GM19239 (cell line): ENCODE measurements around the gene SMIM5.

ENCODE experiments used
- DNase-seq: peaks from one replicate; pipeline ENCODE4 v3.0.0; 2011; ENCODE audit warnings: low spot score; ENCODE audit not compliant: insufficient read length
- FAIRE-seq: peaks from 2 replicates; lab custom pipeline; 2011; peaks lifted over from hg19 to GRCh38; lab: Jason Lieb, UNC

Gene SMIM5

DNA sequence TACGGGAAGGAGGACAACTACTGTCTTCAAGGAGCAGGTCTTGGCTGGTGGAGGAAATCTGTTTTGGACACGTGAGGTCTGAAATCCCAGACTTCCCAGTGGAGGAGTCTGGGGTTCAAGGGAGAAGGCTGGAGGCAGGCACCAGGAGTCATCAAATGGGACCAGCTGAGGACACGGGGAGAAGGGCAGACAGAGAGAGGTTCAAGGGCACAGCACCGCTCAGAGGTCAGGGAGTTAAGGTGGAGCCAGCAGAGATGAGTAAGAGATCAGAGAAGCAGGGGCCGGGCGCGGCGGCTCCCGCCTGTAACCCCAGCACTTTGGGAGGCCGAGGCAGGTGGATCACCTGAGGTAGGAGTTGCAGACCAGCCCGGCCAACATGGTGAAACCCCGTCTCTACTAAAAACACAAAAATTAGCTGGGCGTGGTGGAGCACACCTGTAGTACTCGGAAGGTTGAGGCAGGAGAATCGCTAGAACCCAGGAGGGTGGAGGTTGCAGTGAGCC is 10.4 kb upstream of the SMIM5 start:
- DNase-seq (no peak), FAIRE-seq (no peak)

DNA sequence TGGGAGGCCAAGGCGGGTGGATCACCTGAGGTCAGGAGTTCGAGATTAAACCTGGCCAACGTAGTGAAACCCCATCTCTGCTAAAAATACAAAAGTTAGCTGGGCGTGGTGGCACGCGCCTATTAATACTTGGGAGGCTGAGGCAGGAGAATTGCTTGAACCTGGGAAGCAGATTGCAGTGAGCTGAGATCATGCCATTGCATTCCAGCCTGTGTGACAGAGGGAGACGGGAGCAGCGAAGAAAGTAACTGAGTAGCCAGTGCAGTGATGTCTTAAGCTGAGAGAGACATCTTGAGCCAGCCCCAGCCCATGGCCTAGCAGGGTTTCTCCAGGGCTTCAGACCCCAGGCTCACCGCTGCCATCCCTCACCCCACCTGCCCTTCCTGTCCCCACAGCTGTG is 9.8 kb upstream of the SMIM5 start:
- DNase-seq (no peak), FAIRE-seq (no peak)

DNA sequence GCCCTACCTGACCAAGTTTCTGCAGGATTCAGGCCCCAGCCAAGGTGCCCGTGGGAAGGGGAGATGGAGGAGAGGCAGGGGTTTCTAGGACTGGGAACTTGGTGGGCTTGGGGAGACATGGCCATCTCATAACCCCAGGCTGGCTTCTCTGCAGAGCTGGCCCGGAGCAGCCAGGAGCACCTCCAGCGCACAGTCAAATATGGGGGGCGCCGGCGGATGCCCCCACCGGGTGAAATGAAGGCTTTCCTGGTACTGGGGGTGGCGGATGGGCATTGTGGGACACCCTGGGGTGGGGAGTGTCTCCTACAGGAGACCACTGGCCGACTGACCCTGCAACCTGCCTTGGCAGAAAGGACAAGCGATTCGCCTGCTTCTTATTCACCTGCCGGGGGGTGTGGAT is 9.2 kb upstream of the SMIM5 start:
- no peak for FAIRE-seq
- no peak for DNase-seq

DNA sequence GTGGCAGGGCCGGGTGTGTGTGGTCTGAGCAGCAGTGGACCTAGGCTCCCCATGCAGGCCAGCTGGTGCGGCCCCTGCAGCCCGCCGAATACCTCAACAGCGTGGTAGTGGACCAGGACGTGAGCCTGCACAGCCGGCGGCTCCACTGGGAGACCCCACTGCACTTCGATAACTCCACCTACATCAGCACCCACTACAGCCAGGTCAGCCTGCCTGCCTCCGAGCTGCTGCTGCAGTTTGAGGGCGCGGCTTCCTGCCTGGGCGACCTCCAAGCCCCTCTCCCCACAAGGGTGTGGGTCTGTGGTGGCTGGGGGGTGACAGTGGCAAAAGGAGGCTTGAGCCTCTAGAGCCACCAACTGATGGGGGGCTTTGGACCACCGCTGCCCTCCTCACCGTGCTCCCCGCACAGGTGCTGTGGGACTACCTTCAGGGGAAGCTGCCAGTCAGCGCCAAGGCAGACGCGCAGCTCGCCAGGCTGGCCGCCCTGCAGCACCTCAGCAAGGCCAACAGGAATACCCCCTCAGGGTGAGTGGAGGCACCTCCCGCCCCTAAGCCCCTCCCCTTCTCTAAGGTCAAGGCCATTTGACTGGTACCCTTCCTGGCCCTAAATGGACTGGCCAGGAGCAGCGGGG is 8.4 kb upstream of the SMIM5 start:
- DNase-seq (no peak), FAIRE-seq (no peak)

DNA sequence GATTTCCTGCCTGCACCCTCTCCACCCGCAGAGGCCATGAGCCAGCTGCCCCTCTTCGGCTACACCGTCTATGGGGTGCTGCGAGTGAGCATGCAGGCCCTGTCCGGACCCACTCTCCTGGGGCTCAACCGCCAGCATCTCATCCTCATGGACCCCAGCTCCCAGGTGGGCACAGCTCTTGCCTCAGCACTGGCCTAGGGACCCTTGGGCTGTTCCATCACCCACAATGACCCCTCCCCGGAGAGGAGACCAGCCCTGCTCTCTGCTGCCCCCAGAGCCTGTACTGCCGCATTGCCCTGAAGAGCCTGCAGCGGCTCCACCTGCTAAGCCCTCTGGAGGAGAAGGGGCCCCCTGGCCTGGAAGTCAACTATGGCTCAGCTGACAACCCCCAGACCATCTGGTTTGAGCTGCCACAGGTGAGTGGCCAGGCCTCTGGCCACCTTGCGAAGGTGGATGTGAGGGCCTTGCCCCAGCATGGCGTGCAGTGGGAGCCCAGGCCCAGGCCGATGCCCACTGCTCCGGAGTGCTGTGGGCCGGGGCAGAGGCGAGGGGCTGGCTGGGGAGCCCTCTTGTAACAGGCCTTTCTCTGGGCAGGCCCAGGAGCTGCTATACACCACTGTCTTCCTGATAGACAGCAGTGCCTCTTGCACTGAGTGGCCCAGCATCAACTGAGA is 7.3 kb upstream of the SMIM5 start:
- FAIRE-seq, result no peak
- peak; percentile 70 for DNase-seq

DNA sequence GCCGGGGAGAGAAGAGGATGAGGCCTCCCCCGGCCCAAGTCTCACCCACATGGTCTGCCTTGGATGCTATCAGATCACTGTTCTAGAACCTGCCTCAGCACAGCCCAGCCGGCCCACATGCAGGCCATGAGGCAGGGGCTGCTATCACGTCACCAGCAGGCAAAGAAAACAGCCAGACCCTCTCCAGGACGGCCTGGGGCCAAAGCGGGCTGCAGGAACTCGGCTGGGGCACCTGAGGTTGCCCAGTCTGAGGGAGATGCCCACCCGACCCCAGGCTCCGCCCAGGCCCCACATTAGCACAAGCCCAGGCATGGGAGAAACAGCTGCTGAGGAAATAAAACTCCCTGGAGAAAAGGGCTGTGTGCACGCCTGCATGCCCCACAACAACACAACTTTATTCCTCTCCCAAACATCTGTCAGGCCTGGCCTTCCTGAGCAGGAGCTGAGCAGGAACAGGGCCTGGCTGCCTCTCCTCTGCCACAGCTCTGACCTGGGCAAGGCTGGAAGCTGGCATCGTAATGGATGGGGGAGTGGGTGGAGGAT is 6.7 kb upstream of the SMIM5 start:
- FAIRE-seq (no peak), DNase-seq (no peak)

DNA sequence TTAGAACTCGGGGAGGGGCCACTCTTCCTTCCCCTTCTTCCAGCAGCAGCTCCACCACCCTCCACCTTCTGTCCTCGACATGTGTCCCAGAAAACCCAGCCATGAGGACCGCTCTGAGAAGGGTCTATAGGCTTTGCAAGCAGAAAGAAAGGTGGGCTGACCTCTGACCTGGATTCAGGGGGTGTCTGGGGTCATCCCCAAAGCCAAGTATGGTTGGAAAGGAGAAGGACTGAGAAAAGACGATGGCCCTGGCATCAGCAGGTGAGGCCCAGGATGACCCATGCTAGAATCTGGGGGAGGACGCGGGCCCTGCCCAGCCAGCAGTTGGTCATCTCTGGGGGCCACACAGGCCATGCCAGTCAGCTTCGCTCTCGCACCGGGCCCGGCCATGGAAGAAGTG is 6.1 kb upstream of the SMIM5 start:
- FAIRE-seq, result no peak
- no peak for DNase-seq

DNA sequence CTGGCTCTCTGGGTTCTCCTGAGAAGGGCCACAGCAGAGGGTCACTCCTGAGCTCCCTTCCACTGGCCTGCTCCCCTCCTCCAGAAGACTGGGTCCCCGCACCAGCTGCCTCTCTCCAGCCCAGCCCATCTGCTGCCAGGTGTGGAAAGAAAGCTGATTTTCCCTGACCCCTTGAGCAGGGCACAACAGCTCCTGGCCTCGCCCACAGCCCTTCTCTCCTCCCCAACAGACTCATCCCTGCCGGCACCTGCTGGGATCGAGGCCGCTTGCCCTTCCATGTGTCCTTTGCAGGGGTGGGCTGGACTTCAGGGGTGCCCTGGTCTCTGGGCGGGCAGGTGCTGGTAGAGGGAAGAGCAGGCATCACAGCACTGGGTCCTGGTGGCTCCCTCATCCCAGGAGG is 4.8 kb upstream of the SMIM5 start:
- DNase-seq (no peak), FAIRE-seq (no peak)

DNA sequence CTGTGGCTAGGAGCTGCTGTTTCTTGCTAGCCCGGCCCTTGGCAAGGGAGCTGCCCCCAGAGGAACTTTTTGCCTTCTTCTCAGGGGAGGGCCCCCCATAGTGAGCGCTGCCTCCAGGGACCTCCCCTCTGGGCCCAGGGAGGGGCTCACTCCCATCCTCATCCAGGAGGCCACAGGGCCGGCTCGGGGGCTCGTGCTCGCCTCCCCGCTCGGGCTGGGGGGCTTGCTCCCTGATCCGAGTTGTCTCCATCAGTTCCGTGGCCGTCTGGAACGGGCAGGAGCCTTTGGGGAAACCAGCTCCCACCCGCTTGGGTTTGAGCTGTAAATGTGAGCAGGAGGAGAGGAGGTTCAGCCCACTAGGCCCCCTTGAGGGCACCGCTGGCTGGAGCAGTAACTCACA is 4.1 kb upstream of the SMIM5 start:
- DNase-seq, result no peak
- no peak for FAIRE-seq

DNA sequence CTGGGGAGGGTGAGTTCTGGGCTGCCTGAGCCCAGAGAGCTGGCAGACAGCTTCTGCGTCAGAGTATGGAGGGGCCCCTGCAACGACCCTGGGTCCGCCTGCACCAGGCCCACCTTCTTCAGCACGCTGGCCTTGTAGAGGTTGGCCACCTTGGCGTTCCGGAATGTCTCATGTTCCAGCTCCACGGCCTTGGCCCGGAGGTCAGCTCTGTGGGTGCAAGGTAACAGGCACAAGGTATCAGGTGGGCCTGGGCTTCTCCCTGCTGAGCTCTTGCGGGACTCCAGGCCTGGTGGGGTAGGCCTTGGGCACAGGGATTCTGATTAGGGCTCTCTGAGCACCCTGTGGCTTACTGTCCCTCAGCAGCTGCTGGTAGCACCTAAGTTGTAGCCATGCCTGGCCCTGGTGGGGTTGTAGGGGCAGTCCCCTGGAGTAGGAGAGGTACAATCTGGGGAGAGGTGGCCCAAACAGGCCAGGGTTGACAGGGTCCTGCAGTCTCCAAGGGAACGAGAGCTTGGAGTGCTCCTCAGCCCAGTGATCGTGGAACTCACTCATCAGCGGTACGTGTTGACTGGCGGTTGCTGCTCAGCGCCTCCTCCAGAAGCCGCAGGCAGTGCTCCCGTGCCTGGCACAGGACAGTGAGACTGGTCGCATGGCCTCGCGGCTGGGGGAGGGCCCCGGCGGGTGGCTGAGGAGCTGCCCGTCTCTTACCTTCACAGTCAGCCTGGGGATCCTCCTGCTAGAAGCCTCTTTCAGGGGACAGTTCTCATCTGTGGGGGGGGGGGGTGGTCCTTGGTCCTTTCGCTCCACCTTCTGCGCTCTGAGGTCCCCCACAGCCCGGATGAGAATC is 2.9 kb upstream of the SMIM5 start:
- no peak for DNase-seq
- no peak for FAIRE-seq

DNA sequence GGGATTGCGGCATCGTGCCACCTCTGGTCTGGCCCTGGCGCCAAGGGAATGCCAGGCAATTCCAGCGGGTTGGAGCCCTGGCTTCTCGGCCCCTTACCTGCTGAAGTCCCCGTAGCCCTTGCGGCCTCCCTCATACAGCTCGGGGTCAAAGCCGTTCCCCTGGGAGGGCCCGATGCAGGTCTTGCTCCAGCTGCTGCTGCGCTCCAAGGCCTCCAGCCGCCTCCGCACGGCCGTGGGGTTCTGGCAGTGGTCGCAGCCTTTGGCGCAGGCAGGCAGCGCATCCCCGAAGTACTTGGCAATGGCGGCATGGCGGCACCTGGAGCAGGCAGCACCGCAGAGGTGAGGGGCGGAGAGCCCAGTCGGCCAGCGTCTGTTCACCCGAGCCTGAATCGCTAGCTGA is 1.9 kb upstream of the SMIM5 start:
- DNase-seq (no peak), FAIRE-seq (no peak)

DNA sequence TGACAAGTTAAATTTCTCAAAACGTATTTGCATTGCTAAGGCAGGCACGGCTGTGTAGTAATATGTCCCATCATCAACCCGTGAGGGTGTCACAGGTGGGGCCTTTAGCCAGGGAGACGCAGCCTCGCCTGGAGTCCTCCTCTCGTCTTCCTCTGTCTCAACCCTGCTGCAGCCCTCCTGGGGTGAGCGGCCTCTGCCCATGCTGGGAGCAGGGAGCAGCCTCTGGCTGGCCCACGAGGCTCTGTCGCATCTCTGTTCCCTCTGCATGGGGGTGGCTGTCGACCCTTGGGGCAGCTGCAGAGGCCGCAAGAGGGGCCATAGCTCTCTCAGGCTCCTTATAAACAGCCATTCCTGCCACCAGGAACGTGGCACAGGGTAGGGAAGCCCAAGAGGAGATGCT is 806 bp upstream of the SMIM5 start:
- FAIRE-seq, result no peak
- no peak for DNase-seq

DNA sequence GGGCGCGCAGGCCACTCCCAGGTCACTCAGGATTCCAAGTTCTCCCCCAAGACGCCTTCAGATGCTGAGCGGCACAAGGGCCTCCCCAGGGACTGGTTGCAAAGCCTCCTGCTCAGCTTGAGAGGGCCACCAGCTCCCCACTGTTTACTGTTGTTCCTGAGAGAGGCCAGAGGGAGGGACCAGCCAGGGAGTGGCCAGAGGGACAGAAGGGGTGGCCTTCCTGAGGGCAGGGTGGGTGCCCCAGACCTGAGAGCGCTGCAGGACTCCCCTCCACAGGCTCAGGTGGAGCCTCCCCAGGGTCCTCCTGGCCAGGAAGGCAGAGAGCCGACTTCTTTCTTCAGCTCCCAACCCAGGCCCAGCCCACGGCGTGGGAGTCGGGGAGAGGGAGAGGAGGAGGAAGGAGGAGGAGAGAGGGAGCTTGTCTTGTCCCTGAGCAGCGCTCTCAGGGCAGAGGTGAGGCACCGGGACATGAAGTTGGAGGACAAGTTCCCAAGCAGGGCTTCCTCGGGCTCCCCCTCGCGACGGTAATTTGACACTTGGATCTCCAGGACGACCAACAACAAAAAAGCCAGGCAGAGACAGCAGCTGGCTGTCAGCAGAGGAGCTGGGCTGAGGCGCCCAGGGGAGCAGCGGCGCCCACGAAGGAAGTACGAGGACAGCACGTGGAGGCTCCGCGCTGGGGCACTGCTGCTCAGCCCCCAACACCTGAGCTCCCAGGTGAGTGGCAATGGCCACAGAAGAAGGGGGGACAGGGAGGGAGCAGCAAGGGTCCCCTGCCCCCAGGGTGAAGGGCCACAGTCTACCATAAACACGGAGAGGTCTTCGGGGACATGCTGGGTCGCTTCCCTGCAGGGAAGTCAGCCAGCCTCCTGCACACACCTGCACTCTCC is 497 bp downstream of the SMIM5 start:
- peak; percentile 84 for DNase-seq
- peak; percentile 74 for FAIRE-seq

DNA sequence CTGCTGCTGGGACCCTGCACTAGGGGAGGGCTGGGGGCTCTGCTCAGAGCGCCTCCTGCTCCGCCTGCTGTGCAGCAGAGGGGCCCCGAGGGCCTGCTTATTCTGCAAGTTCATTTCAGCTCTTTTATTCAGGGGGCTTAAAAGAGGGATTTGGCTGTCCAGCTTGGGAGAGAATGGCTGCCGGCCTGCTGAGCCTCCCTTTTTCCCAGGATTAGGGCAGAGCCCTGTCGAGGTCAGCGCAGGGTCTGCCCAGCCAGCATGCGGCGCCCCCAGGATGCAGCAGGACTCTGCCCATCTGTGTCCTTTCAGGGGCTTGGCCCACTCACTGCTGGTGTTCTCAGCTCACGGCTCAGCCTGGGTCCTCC is 1.1 kb downstream of the SMIM5 start:
- FAIRE-seq (no peak), DNase-seq (no peak)

DNA sequence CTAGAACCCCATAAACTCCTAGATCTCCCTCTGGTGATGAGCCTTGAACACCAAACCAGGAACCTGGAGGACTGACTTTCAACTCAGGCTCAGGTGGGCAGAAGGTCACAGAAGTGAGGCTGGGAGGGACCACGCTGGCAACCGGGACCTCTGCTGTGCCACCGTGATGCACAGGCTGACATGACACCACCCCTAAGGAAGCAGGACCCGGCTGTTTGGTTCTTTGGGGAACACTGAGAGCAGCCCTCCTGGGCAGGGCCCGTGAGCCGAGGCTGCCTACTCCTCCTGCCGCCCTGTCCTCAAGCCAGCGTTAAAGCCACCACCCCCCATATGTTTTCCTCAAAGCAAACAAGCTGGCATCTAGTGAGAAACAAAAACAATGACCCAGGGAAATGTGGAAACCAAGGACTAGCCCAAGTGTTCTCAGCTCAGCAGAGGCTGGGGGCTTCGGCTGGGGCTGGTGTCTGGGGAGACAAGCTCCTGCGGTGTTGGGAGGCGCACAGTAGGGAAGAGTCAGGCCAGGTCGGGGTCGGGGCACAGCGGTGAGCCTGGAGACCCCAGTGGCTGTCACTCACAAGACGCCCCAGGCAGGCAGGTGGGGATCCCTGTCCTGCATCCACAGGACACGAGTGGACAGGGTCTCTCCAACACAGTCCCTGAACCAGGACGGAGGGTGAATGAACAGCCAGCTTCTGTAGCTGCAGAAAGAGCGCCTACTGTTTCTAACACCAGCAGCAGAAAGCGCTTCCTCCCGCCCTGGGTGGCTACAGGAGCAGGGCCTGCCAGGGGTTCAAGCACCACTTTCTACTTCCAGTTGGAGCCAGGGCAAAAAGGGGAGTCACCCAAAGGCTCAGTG is 1.7 kb downstream of the SMIM5 start:
- DNase-seq (no peak), FAIRE-seq (no peak)

DNA sequence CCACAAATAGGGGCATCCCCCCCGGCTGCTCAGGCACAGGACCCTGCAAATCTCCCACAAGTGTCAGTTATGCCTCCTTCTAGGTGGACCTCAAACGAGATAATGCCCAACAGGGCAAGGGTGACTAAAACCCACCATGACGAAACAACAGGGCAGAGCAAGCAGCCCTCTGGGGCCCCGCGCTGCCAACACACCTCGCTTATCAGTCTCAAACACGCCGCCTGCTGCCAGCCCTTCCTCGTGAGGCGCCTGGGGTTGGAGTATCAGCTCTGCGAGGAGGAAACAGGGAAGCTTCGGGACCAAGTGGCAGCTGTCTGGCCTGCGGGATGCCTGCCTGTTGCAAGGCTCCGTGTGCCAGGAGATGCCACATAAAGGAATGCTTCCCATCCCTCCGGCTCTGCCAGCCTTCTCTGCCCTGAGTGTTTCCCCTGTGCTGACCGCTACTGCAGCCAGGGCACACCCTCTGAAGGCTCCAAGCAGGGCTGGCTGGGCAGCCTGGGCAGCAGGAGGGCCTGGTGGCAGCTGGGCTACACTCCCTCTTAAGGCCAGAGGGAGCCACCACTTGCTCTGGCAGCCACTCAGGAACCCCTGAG is 2.5 kb downstream of the SMIM5 start:
- DNase-seq, result no peak
- FAIRE-seq, result no peak

DNA sequence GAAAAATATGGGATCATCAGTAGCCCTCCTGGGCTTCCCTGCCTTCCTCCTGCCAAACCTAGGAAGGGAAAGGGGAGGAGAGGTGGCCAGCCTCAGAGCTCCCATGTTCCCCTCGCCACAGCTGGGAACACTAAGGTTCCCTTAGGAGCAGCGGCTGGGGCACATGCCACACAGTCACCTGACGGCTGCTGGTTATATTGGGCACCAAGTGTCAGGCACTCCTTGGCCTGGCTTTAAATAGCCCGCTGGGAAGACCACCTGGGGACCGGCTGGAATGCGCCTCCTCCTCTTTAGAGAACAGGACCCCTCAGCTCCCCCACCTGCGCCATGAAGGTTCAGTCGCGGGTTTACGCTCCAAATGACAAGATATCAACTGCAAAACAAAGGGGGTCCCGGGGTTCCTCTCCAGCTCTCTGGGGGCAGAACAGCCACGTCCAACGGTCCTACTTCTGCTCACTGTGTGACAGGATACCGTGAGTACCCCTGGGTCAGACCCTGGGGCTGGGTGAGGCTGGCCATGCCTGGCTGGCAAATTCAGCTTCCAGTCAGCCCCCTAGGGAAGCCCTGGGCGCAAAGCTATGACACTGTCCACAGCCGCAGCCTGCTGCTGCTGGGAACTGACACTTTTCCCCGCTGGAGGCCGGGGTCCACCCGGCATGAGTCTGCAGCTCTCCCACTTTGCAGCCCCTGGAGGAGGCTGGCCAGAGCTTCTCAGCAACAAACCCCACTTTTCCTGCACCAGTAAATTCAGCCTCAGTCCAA is 3.3 kb downstream of the SMIM5 start:
- FAIRE-seq, result no peak

DNA sequence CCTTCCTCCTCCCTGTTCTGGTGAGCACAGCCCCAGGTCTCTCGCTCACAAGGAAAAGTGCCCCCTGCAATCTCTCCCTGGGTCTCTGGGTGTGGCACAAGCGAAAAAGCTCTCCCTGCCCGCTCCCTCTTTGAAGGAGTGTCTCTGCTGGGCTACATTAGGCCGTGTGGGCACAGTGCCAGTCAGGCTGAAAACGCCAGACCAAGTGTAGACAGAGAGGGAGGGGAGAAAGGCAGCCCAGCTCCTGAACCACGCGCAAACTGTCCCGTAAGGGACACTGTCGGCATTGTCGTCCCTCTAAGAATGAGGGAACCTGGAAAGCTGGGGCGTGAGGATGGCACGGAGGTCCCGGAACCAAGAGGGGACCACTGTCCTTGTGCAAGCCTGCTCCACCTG is 3.9 kb downstream of the SMIM5 start:
- FAIRE-seq, result no peak
- no peak for DNase-seq

More for the DNA sequence above, 3.3 kb downstream of the SMIM5 start:
- no peak for DNase-seq
